Upper lobe of left lung (tissue), 4 donors: ENCODE measurements around the gene FCMR.

Experiments
- EP300 ChIP-seq, 4 donors: sonication (generic); formaldehyde crosslinking; IDR thresholded peaks; one replicate each; pipeline ENCODE4 v1.5.1; 2017; ENCODE audit warnings: antibody characterized with exemption in 4 of 4, control low read depth in 2 of 4
- POLR2A ChIP-seq, 4 donors: fragments of 450-650 bp; IDR thresholded peaks; one replicate each; pipeline ENCODE4 v1.5.1; 2016 to 2017; ENCODE audit warnings: antibody characterized with exemption in 4 of 4, mild to moderate bottlenecking in 2 of 4
- POLR2AphosphoS5 ChIP-seq, 2 donors: sonication (generic); formaldehyde crosslinking; IDR thresholded peaks; one replicate each; pipeline ENCODE4 v1.5.1; 2017; ENCODE audit warnings: antibody characterized with exemption in 2 of 2
- TF ChIP-seq, protein P1 (sequence below), 6 experiments: fragments of 450-650 bp in 4 of 6; fragments of 200-600 bp in 2 of 6; sonication (generic) in 2 of 6; IDR thresholded peaks; one replicate each; pipeline ENCODE4 v1.5.1; 2016 to 2019; ENCODE audit warnings: antibody characterized with exemption in 6 of 6

DNA sequence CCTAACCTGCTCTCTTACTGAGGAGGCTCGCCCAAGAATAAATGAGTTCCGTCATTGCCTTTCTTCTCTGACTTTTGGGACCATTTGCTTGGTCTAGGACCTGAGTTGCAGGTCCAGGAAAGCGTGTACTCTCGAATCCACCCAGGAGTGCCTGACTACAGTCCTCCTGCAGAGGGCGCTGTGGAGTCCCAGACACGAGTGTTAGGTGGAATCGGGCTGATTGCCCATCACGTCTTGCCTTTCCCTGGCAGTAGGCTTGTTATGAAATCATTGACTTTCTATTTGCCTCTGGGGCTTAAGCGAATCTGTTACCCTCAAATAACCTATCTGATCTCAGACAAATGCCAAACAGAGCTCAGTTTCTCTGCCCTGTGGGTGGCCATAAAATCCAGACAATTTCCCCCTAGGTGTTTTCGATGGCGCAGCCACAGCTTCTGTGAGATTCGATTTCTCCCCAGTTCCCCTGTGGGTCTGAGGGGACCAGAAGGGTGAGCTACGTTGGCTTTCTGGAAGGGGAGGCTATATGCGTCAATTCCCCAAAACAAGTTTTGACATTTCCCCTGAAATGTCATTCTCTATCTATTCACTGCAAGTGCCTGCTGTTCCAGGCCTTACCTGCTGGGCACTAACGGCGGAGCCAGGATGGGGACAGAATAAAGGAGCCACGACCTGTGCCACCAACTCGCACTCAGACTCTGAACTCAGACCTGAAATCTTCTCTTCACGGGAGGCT, 56.6 kb downstream of the FCMR start, which contains the start of gene IL20:
- TF ChIP-seq, protein P1, sequence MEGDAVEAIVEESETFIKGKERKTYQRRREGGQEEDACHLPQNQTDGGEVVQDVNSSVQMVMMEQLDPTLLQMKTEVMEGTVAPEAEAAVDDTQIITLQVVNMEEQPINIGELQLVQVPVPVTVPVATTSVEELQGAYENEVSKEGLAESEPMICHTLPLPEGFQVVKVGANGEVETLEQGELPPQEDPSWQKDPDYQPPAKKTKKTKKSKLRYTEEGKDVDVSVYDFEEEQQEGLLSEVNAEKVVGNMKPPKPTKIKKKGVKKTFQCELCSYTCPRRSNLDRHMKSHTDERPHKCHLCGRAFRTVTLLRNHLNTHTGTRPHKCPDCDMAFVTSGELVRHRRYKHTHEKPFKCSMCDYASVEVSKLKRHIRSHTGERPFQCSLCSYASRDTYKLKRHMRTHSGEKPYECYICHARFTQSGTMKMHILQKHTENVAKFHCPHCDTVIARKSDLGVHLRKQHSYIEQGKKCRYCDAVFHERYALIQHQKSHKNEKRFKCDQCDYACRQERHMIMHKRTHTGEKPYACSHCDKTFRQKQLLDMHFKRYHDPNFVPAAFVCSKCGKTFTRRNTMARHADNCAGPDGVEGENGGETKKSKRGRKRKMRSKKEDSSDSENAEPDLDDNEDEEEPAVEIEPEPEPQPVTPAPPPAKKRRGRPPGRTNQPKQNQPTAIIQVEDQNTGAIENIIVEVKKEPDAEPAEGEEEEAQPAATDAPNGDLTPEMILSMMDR (IDR thresholded peaks at IDR 0.05) = peak; percentile 73 to 89 (median 83)
- no peak for TF ChIP-seq POLR2A (IDR thresholded peaks at IDR 0.05)
- TF ChIP-seq EP300 (IDR thresholded peaks at IDR 0.05) = no peak
- TF ChIP-seq POLR2AphosphoS5 (IDR thresholded peaks at IDR 0.05) = no peak
